ENCODE results near the gene SLC38A1. TPM values are rescaled to one million over a fixed set of nuclear protein-coding genes. Genes with fewer than 3 reads are reported as not detected.

SLC38A1 gene
- total RNA-seq, 2 donors from 2014 or later = 117 to 118 TPM

DNA sequence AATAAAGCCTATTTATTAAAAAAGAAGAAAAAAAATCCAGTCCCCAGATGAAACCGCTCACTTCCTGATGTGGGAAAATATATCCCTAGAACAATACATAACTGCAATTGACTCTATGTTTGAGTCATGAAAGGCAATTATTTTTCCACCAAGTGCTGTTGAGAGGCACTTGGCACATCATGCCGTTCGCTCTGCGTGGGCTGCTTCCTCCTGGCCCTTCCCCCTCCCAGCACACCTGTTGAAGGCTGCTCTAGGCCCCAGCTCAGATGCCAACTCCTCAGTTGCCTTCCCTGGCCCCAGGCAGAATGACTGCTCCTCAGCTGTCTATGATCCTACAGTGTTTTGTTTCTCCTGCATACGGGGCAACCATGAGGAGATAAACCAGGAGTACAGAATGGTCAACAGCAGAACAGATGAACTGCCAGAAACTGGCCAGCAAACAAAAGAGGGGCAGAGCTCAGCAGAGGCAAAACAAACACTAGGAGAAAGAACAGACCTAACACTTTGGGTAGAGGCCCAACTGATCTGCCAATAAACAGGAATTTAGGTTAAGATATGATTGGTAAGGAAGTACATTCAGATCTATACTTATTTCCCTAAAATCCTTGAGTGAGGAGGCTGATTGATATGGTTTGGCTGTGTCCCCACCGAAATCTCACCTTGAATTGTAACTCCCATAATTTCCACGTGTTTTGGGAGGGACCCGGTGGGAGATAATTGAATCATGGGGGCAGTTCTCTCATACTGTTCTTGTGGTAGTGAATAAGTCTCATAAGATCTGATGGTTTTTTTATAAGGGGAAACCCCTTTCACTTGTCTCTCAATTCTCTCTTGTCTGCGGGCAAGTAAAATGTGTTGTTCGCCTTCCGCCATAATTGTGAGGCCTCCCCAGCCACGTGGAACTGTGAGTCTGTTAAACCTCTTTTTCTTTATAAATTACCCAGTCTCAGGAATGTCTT is 58.6 kb downstream of the SLC38A1 start:
- Histone ChIP-seq H3K27me3 (no peaks in the 10 kb centered on the region), H3K9ac (ENCODE audit: low read depth in 2 of 2, low read length in 2 of 2) (no peak overlapping the region), H3K4me3 (no peak overlapping the region), H3K4me1 (peaks cover 3% of the 10 kb centered on the region), H3K27ac (peak overlapping the region; percentile 31), H3K36me3 (no peaks in the 10 kb centered on the region), H3K9me3 (no peaks in the 10 kb centered on the region)
- TF ChIP-seq, protein P1, sequence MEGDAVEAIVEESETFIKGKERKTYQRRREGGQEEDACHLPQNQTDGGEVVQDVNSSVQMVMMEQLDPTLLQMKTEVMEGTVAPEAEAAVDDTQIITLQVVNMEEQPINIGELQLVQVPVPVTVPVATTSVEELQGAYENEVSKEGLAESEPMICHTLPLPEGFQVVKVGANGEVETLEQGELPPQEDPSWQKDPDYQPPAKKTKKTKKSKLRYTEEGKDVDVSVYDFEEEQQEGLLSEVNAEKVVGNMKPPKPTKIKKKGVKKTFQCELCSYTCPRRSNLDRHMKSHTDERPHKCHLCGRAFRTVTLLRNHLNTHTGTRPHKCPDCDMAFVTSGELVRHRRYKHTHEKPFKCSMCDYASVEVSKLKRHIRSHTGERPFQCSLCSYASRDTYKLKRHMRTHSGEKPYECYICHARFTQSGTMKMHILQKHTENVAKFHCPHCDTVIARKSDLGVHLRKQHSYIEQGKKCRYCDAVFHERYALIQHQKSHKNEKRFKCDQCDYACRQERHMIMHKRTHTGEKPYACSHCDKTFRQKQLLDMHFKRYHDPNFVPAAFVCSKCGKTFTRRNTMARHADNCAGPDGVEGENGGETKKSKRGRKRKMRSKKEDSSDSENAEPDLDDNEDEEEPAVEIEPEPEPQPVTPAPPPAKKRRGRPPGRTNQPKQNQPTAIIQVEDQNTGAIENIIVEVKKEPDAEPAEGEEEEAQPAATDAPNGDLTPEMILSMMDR (IDR thresholded peaks at IDR 0.05) = no peak
- intact Hi-C loops (cut with DNase I) = no loop called here
- DNase-seq = peak; percentile 35

DNA sequence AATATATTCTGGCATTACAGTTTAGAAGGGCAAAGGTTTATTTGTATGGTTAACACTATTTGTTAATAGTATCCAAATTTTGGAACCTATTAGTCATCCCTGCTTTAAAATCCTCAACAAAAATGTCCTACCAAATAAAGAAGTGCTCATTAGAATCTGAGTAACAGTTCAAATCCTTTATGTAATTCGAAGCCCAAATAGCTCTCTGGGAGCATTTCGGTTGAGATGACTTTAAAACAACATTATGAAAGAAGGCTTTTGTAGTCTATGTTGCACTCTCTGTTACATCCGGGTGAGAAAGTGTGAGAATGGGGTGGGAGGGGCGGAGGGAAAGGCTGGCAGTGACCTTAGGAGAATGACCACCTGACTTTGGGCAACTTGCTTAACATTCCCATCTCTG is 59.7 kb downstream of the SLC38A1 start:
- DNase-seq = no peak
- H3K27ac ChIP-seq = peak overlapping the region; percentile 3
- H3K9me3 ChIP-seq = no peaks in the 10 kb centered on the region
- H3K4me3 ChIP-seq = no peak overlapping the region
- no peaks in the 10 kb centered on the region for H3K27me3 ChIP-seq
- no peak overlapping the region for H3K9ac ChIP-seq (ENCODE audit: low read depth in 2 of 2, low read length in 2 of 2)
- TF ChIP-seq, protein P1 (IDR thresholded peaks at IDR 0.05) = no peak
- H3K36me3 ChIP-seq = peaks cover 3% of the 10 kb centered on the region
- H3K4me1 ChIP-seq = peaks cover 3% of the 10 kb centered on the region
- intact Hi-C loops (cut with DNase I) = no loop called here

DNA sequence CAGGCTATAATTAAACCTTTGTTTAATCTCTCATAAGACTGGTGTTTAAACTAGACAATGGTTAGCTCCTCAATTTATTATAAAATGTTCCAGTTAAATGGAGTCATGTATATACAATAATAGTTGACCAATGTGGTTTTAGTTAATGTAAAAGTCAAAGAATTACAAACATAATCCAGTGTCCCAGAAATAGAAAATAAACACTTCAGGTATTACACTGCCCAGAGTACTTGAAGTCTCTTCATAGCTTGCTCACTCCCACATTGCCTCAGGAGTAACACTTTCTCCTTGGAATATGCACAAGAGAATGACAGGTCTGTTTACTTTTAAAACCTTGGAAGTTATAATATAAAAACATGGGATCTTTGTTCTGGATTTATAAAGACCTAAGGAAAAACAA is 60.5 kb downstream of the SLC38A1 start:
- intact Hi-C loops (cut with DNase I) = no loop called here
- peaks cover 3% of the 10 kb centered on the region for H3K4me1 ChIP-seq

DNA sequence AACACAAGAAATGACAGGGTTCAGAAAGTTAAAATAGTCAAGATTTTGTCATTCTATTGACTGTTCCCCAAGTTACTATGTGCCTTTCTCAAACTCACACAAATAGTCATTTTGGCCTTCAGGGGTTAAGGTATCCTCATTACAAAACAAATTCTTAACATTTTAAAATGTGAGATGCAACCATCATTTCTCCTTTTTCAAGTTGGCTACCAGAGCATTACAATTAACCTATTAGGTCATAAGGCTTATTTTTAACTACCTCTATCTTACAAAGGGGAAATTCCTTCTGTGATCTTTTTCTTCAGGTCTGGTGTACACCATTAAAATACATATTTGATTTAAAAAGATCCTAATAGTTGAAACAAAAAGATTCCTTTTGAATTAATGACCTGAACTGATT is 61.2 kb downstream of the SLC38A1 start:
- peaks cover 5% of the 10 kb centered on the region for H3K36me3 ChIP-seq
- intact Hi-C loops (cut with DNase I) = no loop called here
- TF ChIP-seq, protein P1 (IDR thresholded peaks at IDR 0.05) = no peak
- no peak for DNase-seq
- H3K4me3 ChIP-seq = no peak overlapping the region
- H3K9me3 ChIP-seq = no peaks in the 10 kb centered on the region
- no peak overlapping the region for H3K27ac ChIP-seq
- H3K4me1 ChIP-seq = peaks cover 3% of the 10 kb centered on the region
- H3K27me3 ChIP-seq = no peaks in the 10 kb centered on the region
- no peak overlapping the region for H3K9ac ChIP-seq (ENCODE audit: low read depth in 2 of 2, low read length in 2 of 2)

More for the DNA sequence above, 60.5 kb downstream of the SLC38A1 start:
- no peak overlapping the region for H3K4me3 ChIP-seq
- DNase-seq = no peak
- TF ChIP-seq, protein P1 (IDR thresholded peaks at IDR 0.05) = no peak
- peaks cover 5% of the 10 kb centered on the region for H3K36me3 ChIP-seq
- H3K27me3 ChIP-seq = no peaks in the 10 kb centered on the region
- no peak overlapping the region for H3K27ac ChIP-seq
- no peaks in the 10 kb centered on the region for H3K9me3 ChIP-seq
- H3K9ac ChIP-seq (ENCODE audit: low read depth in 2 of 2, low read length in 2 of 2) = no peak overlapping the region

DNA sequence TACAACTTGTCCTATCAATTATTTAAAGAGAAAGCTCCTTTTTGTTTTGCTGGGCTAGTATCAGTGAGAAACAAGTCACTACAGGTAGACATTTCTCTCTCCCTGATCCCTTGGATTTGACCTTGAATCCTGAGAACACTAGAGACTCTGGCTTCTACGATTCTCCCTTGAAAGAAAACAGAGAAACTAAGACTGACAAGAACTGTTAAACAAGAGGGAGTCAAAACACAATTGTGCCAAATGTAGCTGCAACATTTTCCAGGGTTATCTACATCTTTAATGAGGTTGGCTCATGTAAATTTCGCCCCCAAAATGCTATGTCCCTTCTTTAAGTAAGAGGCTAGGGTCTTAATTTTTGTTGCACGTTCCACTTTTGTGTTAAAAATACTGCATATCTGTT is 62.4 kb downstream of the SLC38A1 start:
- no peak overlapping the region for H3K4me3 ChIP-seq
- H3K4me1 ChIP-seq = peaks cover 3% of the 10 kb centered on the region
- peaks cover 5% of the 10 kb centered on the region for H3K36me3 ChIP-seq
- H3K9me3 ChIP-seq = no peaks in the 10 kb centered on the region
- TF ChIP-seq, protein P1 (IDR thresholded peaks at IDR 0.05) = no peak
- DNase-seq = no peak
- no peaks in the 10 kb centered on the region for H3K27me3 ChIP-seq
- intact Hi-C loops (cut with DNase I) = no loop called here
- H3K27ac ChIP-seq = no peak overlapping the region
- no peak overlapping the region for H3K9ac ChIP-seq (ENCODE audit: low read depth in 2 of 2, low read length in 2 of 2)

Data from colonic mucosa (tissue), 4 donors.